ENCODE results near the gene TMEM235.
A peak's percentile ranks its signal among the peaks of the same experiment; 100 is the strongest.

The TMEM235 gene

DNA sequence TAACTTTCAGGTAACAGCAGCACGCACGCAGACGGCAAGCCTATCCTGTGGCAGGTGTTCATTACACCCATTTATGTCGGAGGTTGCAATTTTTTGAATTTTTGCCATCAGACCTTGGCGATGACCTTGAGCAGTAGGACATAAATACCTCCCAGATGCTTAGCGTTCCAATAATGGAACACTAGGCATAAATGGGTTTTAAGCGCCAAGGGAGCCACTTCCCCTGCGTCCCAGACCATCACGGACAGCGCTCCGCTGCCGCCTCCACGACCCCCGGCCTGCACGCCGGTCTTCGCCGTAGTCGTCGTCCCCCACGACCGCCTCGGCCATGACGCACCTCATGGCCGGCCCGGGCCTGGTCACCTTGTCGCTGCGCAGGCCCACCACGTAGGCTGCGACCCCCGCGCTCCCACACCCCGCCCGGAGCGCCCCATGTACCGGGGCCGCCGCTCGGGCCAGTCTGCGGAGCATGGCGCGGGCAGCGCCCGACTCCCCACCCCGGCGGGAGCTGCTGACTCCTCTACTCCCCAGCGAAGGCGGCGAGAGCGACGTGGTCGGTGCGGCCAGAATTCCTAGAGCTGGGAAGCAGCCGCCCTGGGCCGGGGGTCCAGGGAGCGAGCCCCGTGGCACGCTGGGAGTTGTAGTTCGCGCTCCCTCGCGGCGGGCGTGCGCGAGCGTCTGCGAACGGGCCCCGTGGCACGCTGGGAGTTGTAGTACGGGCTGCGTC is 22.7 kb downstream of the TMEM235 start (continued):
- no peak for TF ChIP-seq ZNF423 (tag by site-specific recombination; IDR thresholded peaks at IDR 0.05)
- TF ChIP-seq ZNF132 (tag by site-specific recombination; IDR thresholded peaks at IDR 0.05; ENCODE audit: borderline replicate concordance) = no peak
- TF ChIP-seq ZNF2 (tag by site-specific recombination; IDR thresholded peaks at IDR 0.05) = no peak
- no peak for TF ChIP-seq SALL2 (tag by site-specific recombination; IDR thresholded peaks at IDR 0.05; ENCODE audit: borderline replicate concordance)
- TF ChIP-seq, protein P1, sequence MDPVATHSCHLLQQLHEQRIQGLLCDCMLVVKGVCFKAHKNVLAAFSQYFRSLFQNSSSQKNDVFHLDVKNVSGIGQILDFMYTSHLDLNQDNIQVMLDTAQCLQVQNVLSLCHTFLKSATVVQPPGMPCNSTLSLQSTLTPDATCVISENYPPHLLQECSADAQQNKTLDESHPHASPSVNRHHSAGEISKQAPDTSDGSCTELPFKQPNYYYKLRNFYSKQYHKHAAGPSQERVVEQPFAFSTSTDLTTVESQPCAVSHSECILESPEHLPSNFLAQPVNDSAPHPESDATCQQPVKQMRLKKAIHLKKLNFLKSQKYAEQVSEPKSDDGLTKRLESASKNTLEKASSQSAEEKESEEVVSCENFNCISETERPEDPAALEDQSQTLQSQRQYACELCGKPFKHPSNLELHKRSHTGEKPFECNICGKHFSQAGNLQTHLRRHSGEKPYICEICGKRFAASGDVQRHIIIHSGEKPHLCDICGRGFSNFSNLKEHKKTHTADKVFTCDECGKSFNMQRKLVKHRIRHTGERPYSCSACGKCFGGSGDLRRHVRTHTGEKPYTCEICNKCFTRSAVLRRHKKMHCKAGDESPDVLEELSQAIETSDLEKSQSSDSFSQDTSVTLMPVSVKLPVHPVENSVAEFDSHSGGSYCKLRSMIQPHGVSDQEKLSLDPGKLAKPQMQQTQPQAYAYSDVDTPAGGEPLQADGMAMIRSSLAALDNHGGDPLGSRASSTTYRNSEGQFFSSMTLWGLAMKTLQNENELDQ (tag by site-specific recombination; IDR thresholded peaks at IDR 0.05; ENCODE audit: low read depth) = no peak
- TF ChIP-seq, protein P2, sequence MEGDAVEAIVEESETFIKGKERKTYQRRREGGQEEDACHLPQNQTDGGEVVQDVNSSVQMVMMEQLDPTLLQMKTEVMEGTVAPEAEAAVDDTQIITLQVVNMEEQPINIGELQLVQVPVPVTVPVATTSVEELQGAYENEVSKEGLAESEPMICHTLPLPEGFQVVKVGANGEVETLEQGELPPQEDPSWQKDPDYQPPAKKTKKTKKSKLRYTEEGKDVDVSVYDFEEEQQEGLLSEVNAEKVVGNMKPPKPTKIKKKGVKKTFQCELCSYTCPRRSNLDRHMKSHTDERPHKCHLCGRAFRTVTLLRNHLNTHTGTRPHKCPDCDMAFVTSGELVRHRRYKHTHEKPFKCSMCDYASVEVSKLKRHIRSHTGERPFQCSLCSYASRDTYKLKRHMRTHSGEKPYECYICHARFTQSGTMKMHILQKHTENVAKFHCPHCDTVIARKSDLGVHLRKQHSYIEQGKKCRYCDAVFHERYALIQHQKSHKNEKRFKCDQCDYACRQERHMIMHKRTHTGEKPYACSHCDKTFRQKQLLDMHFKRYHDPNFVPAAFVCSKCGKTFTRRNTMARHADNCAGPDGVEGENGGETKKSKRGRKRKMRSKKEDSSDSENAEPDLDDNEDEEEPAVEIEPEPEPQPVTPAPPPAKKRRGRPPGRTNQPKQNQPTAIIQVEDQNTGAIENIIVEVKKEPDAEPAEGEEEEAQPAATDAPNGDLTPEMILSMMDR (tag by site-specific recombination; IDR thresholded peaks at IDR 0.05) = no peak
- no peak for TF ChIP-seq ZBTB1 (tag by site-specific recombination; IDR thresholded peaks at IDR 0.05)
- TF ChIP-seq ZNF843 (tag by site-specific recombination; IDR thresholded peaks at IDR 0.05) = 0 out of 2 replicates have a peak, but pooled peaks have one; percentile 10
- no peak for TF ChIP-seq ZNF391 (tag by site-specific recombination; IDR thresholded peaks at IDR 0.05; ENCODE audit: borderline replicate concordance, low read depth)
- TF ChIP-seq, protein P3, sequence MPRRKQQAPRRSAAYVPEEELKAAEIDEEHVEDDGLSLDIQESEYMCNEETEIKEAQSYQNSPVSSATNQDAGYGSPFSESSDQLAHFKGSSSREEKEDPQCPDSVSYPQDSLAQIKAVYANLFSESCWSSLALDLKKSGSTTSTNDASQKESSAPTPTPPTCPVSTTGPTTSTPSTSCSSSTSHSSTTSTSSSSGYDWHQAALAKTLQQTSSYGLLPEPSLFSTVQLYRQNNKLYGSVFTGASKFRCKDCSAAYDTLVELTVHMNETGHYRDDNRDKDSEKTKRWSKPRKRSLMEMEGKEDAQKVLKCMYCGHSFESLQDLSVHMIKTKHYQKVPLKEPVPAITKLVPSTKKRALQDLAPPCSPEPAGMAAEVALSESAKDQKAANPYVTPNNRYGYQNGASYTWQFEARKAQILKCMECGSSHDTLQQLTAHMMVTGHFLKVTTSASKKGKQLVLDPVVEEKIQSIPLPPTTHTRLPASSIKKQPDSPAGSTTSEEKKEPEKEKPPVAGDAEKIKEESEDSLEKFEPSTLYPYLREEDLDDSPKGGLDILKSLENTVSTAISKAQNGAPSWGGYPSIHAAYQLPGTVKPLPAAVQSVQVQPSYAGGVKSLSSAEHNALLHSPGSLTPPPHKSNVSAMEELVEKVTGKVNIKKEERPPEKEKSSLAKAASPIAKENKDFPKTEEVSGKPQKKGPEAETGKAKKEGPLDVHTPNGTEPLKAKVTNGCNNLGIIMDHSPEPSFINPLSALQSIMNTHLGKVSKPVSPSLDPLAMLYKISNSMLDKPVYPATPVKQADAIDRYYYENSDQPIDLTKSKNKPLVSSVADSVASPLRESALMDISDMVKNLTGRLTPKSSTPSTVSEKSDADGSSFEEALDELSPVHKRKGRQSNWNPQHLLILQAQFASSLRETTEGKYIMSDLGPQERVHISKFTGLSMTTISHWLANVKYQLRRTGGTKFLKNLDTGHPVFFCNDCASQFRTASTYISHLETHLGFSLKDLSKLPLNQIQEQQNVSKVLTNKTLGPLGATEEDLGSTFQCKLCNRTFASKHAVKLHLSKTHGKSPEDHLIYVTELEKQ (tag by site-specific recombination; IDR thresholded peaks at IDR 0.05; ENCODE audit: borderline replicate concordance) = no peak
- no peak for TF ChIP-seq ZNF830 (tag by site-specific recombination; IDR thresholded peaks at IDR 0.05; ENCODE audit: low read depth)
- TF ChIP-seq KLF7 (tag by site-specific recombination; IDR thresholded peaks at IDR 0.05; ENCODE audit: borderline replicate concordance) = no peak
- no peak for TF ChIP-seq ZNF133 (tag by site-specific recombination; IDR thresholded peaks at IDR 0.05)
- no peak for TF ChIP-seq ZNF23 (tag by site-specific recombination; IDR thresholded peaks at IDR 0.05; ENCODE audit: borderline replicate concordance)
- TF ChIP-seq, protein P4, sequence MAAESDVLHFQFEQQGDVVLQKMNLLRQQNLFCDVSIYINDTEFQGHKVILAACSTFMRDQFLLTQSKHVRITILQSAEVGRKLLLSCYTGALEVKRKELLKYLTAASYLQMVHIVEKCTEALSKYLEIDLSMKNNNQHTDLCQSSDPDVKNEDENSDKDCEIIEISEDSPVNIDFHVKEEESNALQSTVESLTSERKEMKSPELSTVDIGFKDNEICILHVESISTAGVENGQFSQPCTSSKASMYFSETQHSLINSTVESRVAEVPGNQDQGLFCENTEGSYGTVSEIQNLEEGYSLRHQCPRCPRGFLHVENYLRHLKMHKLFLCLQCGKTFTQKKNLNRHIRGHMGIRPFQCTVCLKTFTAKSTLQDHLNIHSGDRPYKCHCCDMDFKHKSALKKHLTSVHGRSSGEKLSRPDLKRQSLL (tag by site-specific recombination; IDR thresholded peaks at IDR 0.05) = peak; percentile 55; the same call in 1 of the 2 replicates
- 0 out of 2 replicates have a peak, but pooled peaks have one; percentile 9 for TF ChIP-seq ZNF121 (tag by site-specific recombination; IDR thresholded peaks at IDR 0.05)
- peak; percentile 39; the same call in 1 of the 2 replicates for TF ChIP-seq KLF10 (tag by site-specific recombination; IDR thresholded peaks at IDR 0.05)
- peak; percentile 91 for TF ChIP-seq ZNF335 (tag by site-specific recombination; conservative IDR thresholded peaks at IDR 0.05)
- TF ChIP-seq, protein P5, sequence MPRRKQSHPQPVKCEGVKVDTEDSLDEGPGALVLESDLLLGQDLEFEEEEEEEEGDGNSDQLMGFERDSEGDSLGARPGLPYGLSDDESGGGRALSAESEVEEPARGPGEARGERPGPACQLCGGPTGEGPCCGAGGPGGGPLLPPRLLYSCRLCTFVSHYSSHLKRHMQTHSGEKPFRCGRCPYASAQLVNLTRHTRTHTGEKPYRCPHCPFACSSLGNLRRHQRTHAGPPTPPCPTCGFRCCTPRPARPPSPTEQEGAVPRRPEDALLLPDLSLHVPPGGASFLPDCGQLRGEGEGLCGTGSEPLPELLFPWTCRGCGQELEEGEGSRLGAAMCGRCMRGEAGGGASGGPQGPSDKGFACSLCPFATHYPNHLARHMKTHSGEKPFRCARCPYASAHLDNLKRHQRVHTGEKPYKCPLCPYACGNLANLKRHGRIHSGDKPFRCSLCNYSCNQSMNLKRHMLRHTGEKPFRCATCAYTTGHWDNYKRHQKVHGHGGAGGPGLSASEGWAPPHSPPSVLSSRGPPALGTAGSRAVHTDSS (tag by site-specific recombination; IDR thresholded peaks at IDR 0.05) = no peak
- TF ChIP-seq KLF9 (tag by site-specific recombination; IDR thresholded peaks at IDR 0.05; ENCODE audit: low read depth) = peak; percentile 7; the same call in 1 of the 2 replicates
- no peak; the same call in 1 of the 2 replicates for TF ChIP-seq ZNF585B (tag by site-specific recombination; IDR thresholded peaks at IDR 0.05)
- TF ChIP-seq, protein P6, sequence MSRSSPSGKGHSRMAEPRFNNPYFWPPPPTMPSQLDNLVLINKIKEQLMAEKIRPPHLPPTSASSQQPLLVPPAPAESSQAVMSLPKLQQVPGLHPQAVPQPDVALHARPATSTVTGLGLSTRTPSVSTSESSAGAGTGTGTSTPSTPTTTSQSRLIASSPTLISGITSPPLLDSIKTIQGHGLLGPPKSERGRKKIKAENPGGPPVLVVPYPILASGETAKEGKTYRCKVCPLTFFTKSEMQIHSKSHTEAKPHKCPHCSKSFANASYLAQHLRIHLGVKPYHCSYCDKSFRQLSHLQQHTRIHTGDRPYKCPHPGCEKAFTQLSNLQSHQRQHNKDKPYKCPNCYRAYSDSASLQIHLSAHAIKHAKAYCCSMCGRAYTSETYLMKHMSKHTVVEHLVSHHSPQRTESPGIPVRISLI (tag by site-specific recombination; IDR thresholded peaks at IDR 0.05) = no peak
- no peak for TF ChIP-seq ZNF768 (tag by site-specific recombination; IDR thresholded peaks at IDR 0.05)
- TF ChIP-seq, protein P7, sequence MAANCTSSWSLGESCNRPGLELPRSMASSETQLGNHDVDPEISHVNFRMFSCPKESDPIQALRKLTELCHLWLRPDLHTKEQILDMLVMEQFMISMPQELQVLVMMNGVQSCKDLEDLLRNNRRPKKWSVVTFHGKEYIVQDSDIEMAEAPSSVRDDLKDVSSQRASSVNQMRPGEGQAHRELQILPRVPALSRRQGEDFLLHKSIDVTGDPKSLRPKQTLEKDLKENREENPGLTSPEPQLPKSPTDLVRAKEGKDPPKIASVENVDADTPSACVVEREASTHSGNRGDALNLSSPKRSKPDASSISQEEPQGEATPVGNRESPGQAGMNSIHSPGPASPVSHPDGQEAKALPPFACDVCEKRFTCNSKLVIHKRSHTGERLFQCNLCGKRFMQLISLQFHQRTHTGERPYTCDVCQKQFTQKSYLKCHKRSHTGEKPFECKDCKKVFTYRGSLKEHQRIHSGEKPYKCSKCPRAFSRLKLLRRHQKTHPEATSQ (tag by site-specific recombination; IDR thresholded peaks at IDR 0.05) = no peak
- TF ChIP-seq ZEB2 (tag by site-specific recombination; IDR thresholded peaks at IDR 0.05) = peak; percentile 58; the same call in 1 of the 2 replicates
- TF ChIP-seq SCRT1 (tag by site-specific recombination; IDR thresholded peaks at IDR 0.05; ENCODE audit: borderline replicate concordance) = no peak

Data from HEK293 (cell line).